Esophagus squamous epithelium (tissue), 5 donors: ENCODE data around the gene SNAPC4. TPM values are rescaled to one million over a fixed set of nuclear protein-coding genes. Genes with fewer than 3 reads are reported as not detected.

Experiments
- DNase-seq: peaks from one replicate; lab custom pipeline; 2025; lab: John Stamatoyannopoulos, UW
- H3K27ac ChIP-seq, 4 donors: fragments of 200-600 bp; sonication (generic); one replicate each; pipeline ENCODE4 v1.5.1; 2016 to 2019; ENCODE audit warnings: mild to moderate bottlenecking in 1 of 4
- H3K27me3 ChIP-seq, 4 donors: fragments of 200-600 bp; sonication (generic); 1 replicate in 3 of 4; 2 replicates in 1 of 4; pipeline versions ENCODE4 v1.5.1 to v1.6.0; 2017 to 2021; ENCODE audit warnings: antibody characterized with exemption in 1 of 4
- H3K36me3 ChIP-seq, 3 donors: fragments of 200-600 bp; sonication (generic); one replicate each; pipeline ENCODE4 v1.5.1; 2016 to 2019
- H3K4me1 ChIP-seq, 3 donors: fragments of 200-600 bp; sonication (generic); one replicate each; pipeline ENCODE4 v1.5.1; 2017 to 2019
- H3K4me3 ChIP-seq, 4 donors: fragments of 200-600 bp; sonication (generic); 1 replicate in 3 of 4; 2 replicates in 1 of 4; pipeline ENCODE4 v1.5.1; 2016 to 2019; ENCODE audit warnings: mild to moderate bottlenecking in 2 of 4, moderate library complexity in 1 of 4
- H3K9me3 ChIP-seq, 3 donors: fragments of 200-600 bp; sonication (generic); one replicate each; pipeline ENCODE4 v1.5.1; 2016 to 2019
- POLR2A ChIP-seq, 4 donors: fragments of 450-650 bp; IDR thresholded peaks; one replicate each; pipeline ENCODE4 v1.6.1; 2017; ENCODE audit warnings: antibody characterized with exemption in 4 of 4, mild to moderate bottlenecking in 4 of 4, moderate library complexity in 3 of 4
- WGBS, 2 donors: methylation state at CpG; one replicate each; pipeline ENCODE4 v1.1.5; 2018; 5-methylcytosine and 5-hydroxymethylcytosine counted together
- intact Hi-C: fragments of 100-400 bp; cut with DNase I; formaldehyde crosslinking; loops from one replicate; pipeline ENCODE4 v1.15.0; 2022
- total RNA-seq, 4 donors: library from RNA; depleted of rRNA; stranded (reverse); fragments of >200 nt; gene quantifications; one replicate each; pipeline ENCODE4 v1.1.0, GENCODE V29; 2016
- TF ChIP-seq, protein P1 (sequence below), 6 experiments: fragments of 450-650 bp in 4 of 6; fragments of 200-600 bp in 2 of 6; sonication (generic) in 2 of 6; IDR thresholded peaks; one replicate each; pipeline ENCODE4 v1.5.1; 2016 to 2019; ENCODE audit warnings: antibody characterized with exemption in 6 of 6, mild to moderate bottlenecking in 4 of 6, moderate library complexity in 4 of 6
- donor health status: DM: yes; HTN: yes; CAD: no.

Gene SNAPC4
- total RNA-seq, 4 donors from 2014 or later: 2.6 to 5.1 (median 4.5) TPM

DNA sequence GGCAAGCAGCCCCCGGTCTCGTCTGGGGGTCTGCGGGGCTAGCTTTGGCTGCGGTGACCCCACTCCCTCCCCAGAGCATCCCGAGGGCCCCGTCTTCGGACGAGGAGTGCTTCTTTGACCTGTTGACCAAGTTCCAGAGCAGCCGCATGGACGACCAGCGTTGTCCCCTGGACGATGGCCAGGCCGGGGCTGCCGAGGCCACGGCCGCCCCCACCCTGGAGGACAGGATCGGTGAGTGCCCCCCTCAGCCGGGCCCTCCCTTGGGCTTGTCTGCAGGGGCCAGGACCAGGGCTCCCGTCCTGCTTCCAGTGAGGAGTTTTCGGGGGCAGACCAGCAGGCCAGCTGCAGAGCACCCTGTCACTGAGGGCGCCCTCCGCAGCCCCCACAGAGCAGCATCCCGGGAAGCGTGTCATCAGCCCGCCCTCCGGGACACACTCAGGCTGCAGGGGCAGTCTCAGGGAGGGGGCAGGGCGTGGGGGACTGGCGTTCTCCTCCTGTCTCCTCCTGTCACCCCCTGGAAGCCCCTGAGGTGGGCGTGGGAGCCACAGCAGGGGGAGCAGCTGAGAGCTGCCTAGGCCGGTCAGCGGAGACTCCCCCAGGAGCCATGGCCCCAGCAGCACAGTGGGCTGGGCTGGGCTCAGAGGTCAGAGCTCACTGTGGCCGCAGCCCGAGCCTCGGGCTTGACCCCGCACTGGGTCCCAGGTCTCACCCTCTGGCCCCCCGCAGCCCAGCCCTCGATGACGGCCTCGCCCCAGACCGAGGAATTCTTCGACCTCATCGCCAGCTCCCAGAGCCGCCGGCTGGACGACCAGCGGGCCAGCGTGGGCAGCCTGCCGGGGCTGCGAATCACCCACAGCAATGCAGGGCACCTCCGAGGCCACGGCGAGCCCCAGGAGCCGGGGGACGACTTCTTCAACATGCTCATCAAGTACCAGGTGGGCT, 44.1 kb downstream of the SNAPC4 start:
- Histone ChIP-seq H3K9me3 (no peaks in the 10 kb centered on the region), H3K4me1 (peaks cover 0 to 28% (median 3%) of the 10 kb centered on the region in 3 donors), H3K27ac (no peak overlapping the region), H3K4me3 (no peak overlapping the region), H3K36me3 (peaks cover 0 to 16% (median 0%) of the 10 kb centered on the region in 3 donors), H3K27me3 (no peaks in the 10 kb centered on the region)
- 83% methylated on average over 4 of the region's 54 CpGs; no CpG with 5 or more reads in 1 of the 2 donors for WGBS, 2 donors
- no peak for TF ChIP-seq POLR2A (IDR thresholded peaks at IDR 0.05)
- TF ChIP-seq, protein P1, sequence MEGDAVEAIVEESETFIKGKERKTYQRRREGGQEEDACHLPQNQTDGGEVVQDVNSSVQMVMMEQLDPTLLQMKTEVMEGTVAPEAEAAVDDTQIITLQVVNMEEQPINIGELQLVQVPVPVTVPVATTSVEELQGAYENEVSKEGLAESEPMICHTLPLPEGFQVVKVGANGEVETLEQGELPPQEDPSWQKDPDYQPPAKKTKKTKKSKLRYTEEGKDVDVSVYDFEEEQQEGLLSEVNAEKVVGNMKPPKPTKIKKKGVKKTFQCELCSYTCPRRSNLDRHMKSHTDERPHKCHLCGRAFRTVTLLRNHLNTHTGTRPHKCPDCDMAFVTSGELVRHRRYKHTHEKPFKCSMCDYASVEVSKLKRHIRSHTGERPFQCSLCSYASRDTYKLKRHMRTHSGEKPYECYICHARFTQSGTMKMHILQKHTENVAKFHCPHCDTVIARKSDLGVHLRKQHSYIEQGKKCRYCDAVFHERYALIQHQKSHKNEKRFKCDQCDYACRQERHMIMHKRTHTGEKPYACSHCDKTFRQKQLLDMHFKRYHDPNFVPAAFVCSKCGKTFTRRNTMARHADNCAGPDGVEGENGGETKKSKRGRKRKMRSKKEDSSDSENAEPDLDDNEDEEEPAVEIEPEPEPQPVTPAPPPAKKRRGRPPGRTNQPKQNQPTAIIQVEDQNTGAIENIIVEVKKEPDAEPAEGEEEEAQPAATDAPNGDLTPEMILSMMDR (IDR thresholded peaks at IDR 0.05): no peak
- intact Hi-C loops: no loop called here
- no peak for DNase-seq

DNA sequence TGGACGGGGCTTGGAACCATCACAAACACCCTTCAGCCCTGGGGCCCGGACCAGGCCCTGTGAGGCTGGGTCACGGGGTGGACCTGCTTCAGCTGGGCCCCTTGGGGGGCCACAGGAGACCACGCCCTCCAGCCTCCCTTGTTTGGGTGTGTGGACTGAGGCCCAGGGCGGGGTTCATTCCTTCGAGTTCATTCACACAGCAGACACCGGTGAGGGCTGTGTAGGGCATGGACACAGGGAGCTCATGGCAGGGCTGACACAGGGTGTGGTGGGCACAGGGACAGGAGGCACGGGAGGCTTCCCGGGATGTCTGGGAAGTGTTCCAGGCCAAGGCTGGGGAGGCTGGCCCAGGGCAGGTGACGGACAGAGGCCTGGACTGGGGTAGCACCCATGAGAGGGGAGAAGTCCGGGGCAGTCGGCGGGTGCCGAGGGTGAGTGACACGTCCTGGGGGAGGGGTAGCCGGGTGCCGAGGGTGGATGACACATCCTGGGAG, 45.3 kb downstream of the SNAPC4 start:
- TF ChIP-seq, protein P1 (IDR thresholded peaks at IDR 0.05): no peak
- TF ChIP-seq POLR2A (IDR thresholded peaks at IDR 0.05): no peak
- Histone ChIP-seq H3K27me3 (no peaks in the 10 kb centered on the region), H3K27ac (peak overlapping the region in 2 of 4 donors; percentile 9 to 28), H3K9me3 (no peaks in the 10 kb centered on the region), H3K4me3 (no peak overlapping the region), H3K4me1 (peaks cover 0 to 23% (median 3%) of the 10 kb centered on the region in 3 donors), H3K36me3 (peaks cover 0 to 26% (median 0%) of the 10 kb centered on the region in 3 donors)
- no peak for DNase-seq
- intact Hi-C loops: no loop called here
- WGBS, 2 donors: 0% methylated on average over 2 of the region's 17 CpGs; no CpG with 5 or more reads in 1 of the 2 donors

DNA sequence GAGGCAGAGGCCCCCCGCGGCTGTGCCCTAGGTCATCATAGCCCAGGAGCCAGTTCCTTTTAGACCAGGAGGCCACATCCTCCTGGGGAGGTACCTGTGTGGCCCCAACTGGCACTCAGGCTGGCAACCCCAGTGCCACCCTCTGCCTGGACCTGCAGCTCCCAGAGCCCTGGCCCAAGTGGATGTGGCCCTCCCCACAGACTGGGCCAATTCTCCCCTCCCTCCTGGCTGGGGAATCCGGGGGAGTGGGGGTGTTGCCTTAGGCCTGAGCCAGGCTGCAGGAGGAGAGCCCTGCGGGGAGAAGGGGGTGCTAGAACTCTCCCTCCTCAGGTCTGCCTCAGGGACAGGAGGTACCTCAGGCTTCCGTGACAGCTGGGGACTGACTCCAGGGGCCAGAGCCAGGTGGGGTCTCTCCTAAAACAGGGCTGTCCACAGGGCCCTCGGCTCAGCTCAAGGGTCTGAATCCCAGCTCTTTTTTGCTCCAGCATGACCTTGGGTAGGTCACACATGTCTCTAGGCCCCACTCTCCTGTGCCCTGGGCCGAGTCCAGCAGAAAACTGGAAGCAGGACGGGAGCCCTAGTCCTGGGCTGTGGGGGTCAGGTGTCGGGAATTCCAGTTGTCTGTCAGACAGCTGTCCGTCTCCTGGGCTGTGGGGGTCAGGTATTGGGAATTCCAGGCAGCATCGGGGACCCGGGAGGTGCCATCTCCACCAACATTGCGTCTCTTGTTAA, 46.0 kb downstream of the SNAPC4 start:
- Histone ChIP-seq H3K9me3 (no peaks in the 10 kb centered on the region), H3K4me1 (peaks cover 0 to 23% (median 3%) of the 10 kb centered on the region in 3 donors), H3K27me3 (no peaks in the 10 kb centered on the region), H3K27ac (peak overlapping the region in 2 of 4 donors; percentile 9 to 28), H3K4me3 (no peak overlapping the region), H3K36me3 (peaks cover 0 to 34% (median 0%) of the 10 kb centered on the region in 3 donors)
- intact Hi-C loops: no loop called here
- DNase-seq: no peak
- WGBS, 2 donors: no CpG with 5 or more reads among the region's 13 CpGs
- no peak for TF ChIP-seq POLR2A (IDR thresholded peaks at IDR 0.05)
- TF ChIP-seq, protein P1 (IDR thresholded peaks at IDR 0.05): no peak

DNA sequence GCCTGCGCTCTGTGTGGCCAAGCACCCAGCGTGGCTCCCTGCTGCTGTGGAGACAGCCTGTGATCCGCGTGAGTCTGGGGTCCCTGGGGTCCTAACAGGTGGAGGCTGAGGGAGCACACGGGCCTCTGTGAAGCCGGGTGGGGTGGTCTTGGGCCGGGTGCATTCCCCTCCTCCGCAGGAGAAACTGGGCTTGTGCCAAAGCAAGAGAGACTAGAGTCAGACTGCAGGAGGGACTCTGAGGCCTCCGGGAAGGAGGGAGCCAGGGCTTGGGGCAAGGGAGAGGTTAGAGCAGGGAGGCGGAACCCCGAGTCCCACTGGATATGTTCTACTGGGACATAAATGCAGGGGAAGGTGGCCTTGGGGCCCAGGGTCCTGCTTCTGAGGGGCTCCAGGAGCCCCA, 46.9 kb downstream of the SNAPC4 start:
- 62% methylated on average over 4 of the region's 11 CpGs; no CpG with 5 or more reads in 1 of the 2 donors for WGBS, 2 donors
- Histone ChIP-seq H3K27me3 (no peaks in the 10 kb centered on the region), H3K4me1 (peaks cover 0 to 23% (median 3%) of the 10 kb centered on the region in 3 donors), H3K27ac (no peak overlapping the region), H3K4me3 (no peak overlapping the region), H3K9me3 (no peaks in the 10 kb centered on the region), H3K36me3 (peaks cover 0 to 33% (median 0%) of the 10 kb centered on the region in 3 donors)
- TF ChIP-seq, protein P1 (IDR thresholded peaks at IDR 0.05): no peak
- TF ChIP-seq POLR2A (IDR thresholded peaks at IDR 0.05): no peak
- DNase-seq: no peak
- intact Hi-C loops: no loop called here
